Gastroesophageal sphincter (tissue), 3 donors: Measurements from ENCODE around the gene POGLUT2.

Experiments
- CTCF ChIP-seq, 4 experiments: fragments of 200-600 bp in 2 of 4; fragments of 450-650 bp in 2 of 4; sonication (generic) in 1 of 4; IDR thresholded peaks; one replicate each; pipeline ENCODE4 v1.5.1; 2017 to 2019; ENCODE audit warnings: antibody characterized with exemption in 4 of 4, mild to moderate bottlenecking in 2 of 4, moderate library complexity in 2 of 4
- POLR2A ChIP-seq, 2 donors: fragments of 450-650 bp; IDR thresholded peaks; one replicate each; pipeline ENCODE4 v1.6.1; 2017; ENCODE audit warnings: antibody characterized with exemption in 2 of 2, mild to moderate bottlenecking in 2 of 2, moderate library complexity in 1 of 2
- POLR2AphosphoS5 ChIP-seq: sonication (generic); formaldehyde crosslinking; IDR thresholded peaks from one replicate; pipeline ENCODE4 v1.6.1; 2017; ENCODE audit warnings: antibody characterized with exemption

GRCh38 chr13:102800145-102801041 lies 1.6 kb upstream of the POGLUT2 start:
- TF ChIP-seq CTCF (IDR thresholded peaks at IDR 0.05) (peak; percentile 54 to 87 (median 66)), POLR2A (IDR thresholded peaks at IDR 0.05) (peak; percentile 27 to 32), POLR2AphosphoS5 (peak; percentile 46)
